ENCODE data around the gene KLHL14.

KLHL14 gene

DNA sequence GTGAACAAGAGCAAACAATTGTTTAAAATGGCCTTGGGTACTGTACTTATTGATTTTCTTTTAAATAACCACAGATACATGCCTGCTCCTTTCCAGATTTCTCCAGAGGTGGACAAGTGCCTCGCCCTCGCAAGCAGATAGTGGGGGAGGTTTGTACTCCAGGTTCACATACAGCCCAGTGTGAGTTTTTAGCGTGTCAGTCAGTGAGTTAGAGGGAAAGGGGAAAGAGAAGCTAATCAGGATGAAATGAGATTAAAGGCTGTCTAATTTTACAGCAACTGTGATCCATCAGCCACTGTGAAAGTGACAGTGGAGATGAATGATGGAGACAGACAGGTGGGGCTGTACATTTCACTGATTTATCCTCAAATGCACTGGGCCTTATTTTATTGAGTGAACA, 74.7 kb downstream of the KLHL14 start:
- Histone ChIP-seq H3K4me3 (ENCODE audit: insufficient read depth, low read length, poor library complexity, severe bottlenecking) (no peak overlapping the region), H3K79me2 (ENCODE audit: insufficient read depth, low read length) (no peaks in the 10 kb centered on the region), H3F3A (ENCODE audit: insufficient read depth) (no peaks in the 10 kb centered on the region), H3K36me3 (ENCODE audit: low read length) (no peaks in the 10 kb centered on the region), H3K9me3 (ENCODE audit: insufficient read depth, low read length) (no peaks in the 10 kb centered on the region), H3K4me2 (ENCODE audit: low read depth, low read length, poor library complexity, severe bottlenecking) (no peak overlapping the region), H3K9me2 (replicated peaks; ENCODE audit: insufficient read depth, low read length) (no peaks in the 10 kb centered on the region), H3K27ac (ENCODE audit: low read depth, low read length) (no peak overlapping the region), H3K9ac (ENCODE audit: low read length) (no peak overlapping the region), H2AFZ (ENCODE audit: low read depth, low read length, severe bottlenecking) (no peak overlapping the region), H4K20me1 (ENCODE audit: low read depth, low read length) (no peaks in the 10 kb centered on the region), H3K27me3 (ENCODE audit: low read length) (no peaks in the 10 kb centered on the region)
- TF ChIP-seq, protein P1, sequence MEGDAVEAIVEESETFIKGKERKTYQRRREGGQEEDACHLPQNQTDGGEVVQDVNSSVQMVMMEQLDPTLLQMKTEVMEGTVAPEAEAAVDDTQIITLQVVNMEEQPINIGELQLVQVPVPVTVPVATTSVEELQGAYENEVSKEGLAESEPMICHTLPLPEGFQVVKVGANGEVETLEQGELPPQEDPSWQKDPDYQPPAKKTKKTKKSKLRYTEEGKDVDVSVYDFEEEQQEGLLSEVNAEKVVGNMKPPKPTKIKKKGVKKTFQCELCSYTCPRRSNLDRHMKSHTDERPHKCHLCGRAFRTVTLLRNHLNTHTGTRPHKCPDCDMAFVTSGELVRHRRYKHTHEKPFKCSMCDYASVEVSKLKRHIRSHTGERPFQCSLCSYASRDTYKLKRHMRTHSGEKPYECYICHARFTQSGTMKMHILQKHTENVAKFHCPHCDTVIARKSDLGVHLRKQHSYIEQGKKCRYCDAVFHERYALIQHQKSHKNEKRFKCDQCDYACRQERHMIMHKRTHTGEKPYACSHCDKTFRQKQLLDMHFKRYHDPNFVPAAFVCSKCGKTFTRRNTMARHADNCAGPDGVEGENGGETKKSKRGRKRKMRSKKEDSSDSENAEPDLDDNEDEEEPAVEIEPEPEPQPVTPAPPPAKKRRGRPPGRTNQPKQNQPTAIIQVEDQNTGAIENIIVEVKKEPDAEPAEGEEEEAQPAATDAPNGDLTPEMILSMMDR (IDR thresholded peaks at IDR 0.05; ENCODE audit: insufficient read depth, low read length, poor library complexity, severe bottlenecking): no peak
- TF ChIP-seq EZH2phosphoT487 (conservative IDR thresholded peaks at IDR 0.05; ENCODE audit: low read length): no peak

DNA sequence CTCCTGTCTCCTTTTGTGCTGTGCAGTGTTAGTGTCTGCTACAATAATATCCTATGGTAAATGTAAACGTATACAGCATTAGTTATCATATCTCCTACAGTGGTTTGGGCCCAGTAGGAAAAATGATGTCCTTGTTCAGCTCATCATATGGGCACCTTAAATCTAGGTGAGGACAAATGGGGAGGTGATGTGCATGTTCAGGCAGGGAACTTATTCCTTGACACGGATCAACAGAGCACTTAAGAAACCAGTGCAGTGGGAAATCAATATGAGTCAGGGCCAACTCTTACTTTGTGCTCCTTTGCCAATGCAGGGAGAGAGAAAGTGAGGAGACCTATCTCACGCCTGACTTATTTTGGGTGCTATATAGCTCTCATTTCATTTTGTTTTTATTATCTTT, 76.4 kb downstream of the KLHL14 start:
- no peaks in the 10 kb centered on the region for H3F3A ChIP-seq (ENCODE audit: insufficient read depth)
- TF ChIP-seq, protein P1 (IDR thresholded peaks at IDR 0.05; ENCODE audit: insufficient read depth, low read length, poor library complexity, severe bottlenecking): no peak
- H3K9me2 ChIP-seq (replicated peaks; ENCODE audit: insufficient read depth, low read length): no peaks in the 10 kb centered on the region
- H3K9ac ChIP-seq (ENCODE audit: low read length): no peak overlapping the region
- no peak overlapping the region for H3K4me2 ChIP-seq (ENCODE audit: low read depth, low read length, poor library complexity, severe bottlenecking)
- no peaks in the 10 kb centered on the region for H3K79me2 ChIP-seq (ENCODE audit: insufficient read depth, low read length)
- H3K27me3 ChIP-seq (ENCODE audit: low read length): no peaks in the 10 kb centered on the region
- no peak overlapping the region for H3K27ac ChIP-seq (ENCODE audit: low read depth, low read length)
- no peak overlapping the region for H3K4me3 ChIP-seq (ENCODE audit: insufficient read depth, low read length, poor library complexity, severe bottlenecking)
- no peaks in the 10 kb centered on the region for H3K9me3 ChIP-seq (ENCODE audit: insufficient read depth, low read length)
- no peaks in the 10 kb centered on the region for H4K20me1 ChIP-seq (ENCODE audit: low read depth, low read length)
- no peak overlapping the region for H2AFZ ChIP-seq (ENCODE audit: low read depth, low read length, severe bottlenecking)
- H3K36me3 ChIP-seq (ENCODE audit: low read length): no peaks in the 10 kb centered on the region

DNA sequence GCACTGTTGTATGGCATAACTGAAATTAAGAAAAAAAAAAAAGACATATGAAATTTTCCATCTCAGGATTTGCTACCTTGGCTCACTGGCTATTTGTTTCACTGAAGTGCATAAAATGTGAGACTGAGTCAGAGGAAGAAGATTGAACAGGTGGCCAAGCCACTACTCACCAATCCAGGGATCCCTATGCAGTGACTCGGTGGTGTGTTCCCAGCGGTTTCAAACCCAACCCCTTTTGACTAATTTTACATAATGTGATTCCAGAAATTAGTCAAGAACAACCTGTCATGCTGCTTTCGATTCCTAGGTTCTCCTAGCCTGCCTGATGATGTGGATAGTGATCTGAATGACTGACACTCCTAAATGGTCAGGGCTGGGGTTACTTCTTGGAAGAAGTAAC, 77.3 kb downstream of the KLHL14 start:
- Histone ChIP-seq H4K20me1 (ENCODE audit: low read depth, low read length) (no peaks in the 10 kb centered on the region), H3K9me2 (replicated peaks; ENCODE audit: insufficient read depth, low read length) (no peaks in the 10 kb centered on the region), H3K27ac (ENCODE audit: low read depth, low read length) (no peak overlapping the region), H3K27me3 (ENCODE audit: low read length) (no peaks in the 10 kb centered on the region), H3K4me3 (ENCODE audit: insufficient read depth, low read length, poor library complexity, severe bottlenecking) (no peak overlapping the region), H3K4me2 (ENCODE audit: low read depth, low read length, poor library complexity, severe bottlenecking) (no peak overlapping the region), H2AFZ (ENCODE audit: low read depth, low read length, severe bottlenecking) (no peak overlapping the region), H3K36me3 (ENCODE audit: low read length) (no peaks in the 10 kb centered on the region), H3K79me2 (ENCODE audit: insufficient read depth, low read length) (no peaks in the 10 kb centered on the region), H3K9me3 (ENCODE audit: insufficient read depth, low read length) (no peaks in the 10 kb centered on the region), H3F3A (ENCODE audit: insufficient read depth) (no peaks in the 10 kb centered on the region), H3K9ac (ENCODE audit: low read length) (no peak overlapping the region)
- no peak for TF ChIP-seq EZH2phosphoT487 (conservative IDR thresholded peaks at IDR 0.05; ENCODE audit: low read length)
- TF ChIP-seq, protein P1 (IDR thresholded peaks at IDR 0.05; ENCODE audit: insufficient read depth, low read length, poor library complexity, severe bottlenecking): no peak

DNA sequence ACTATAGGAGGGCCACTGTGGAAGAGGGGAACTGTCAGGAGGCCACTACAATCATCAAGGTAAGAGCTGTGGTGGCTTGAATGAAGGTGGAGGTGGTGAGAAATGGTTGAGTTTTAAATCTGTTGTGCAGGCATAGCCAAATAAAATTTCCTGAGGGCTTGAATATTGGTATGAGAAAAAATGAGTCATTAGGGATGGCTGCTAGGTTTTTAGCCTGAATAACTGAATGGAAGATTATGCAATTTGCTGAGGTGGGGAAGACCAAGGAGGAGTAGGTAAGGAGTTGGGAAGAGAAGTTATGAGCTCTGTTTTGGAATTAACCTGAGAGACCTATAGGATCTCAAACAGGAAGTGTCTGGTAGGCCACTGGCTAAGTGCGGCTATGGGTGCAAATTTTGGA, 84.0 kb downstream of the KLHL14 start:
- Histone ChIP-seq H3K9me2 (replicated peaks; ENCODE audit: insufficient read depth, low read length) (no peaks in the 10 kb centered on the region), H3K4me3 (ENCODE audit: insufficient read depth, low read length, poor library complexity, severe bottlenecking) (no peak overlapping the region), H3F3A (ENCODE audit: insufficient read depth) (no peaks in the 10 kb centered on the region), H4K20me1 (ENCODE audit: low read depth, low read length) (no peaks in the 10 kb centered on the region), H2AFZ (ENCODE audit: low read depth, low read length, severe bottlenecking) (no peak overlapping the region), H3K36me3 (ENCODE audit: low read length) (no peaks in the 10 kb centered on the region), H3K9me3 (ENCODE audit: insufficient read depth, low read length) (no peaks in the 10 kb centered on the region), H3K79me2 (ENCODE audit: insufficient read depth, low read length) (no peaks in the 10 kb centered on the region), H3K27ac (ENCODE audit: low read depth, low read length) (no peak overlapping the region), H3K9ac (ENCODE audit: low read length) (no peak overlapping the region), H3K27me3 (ENCODE audit: low read length) (no peaks in the 10 kb centered on the region), H3K4me2 (ENCODE audit: low read depth, low read length, poor library complexity, severe bottlenecking) (no peak overlapping the region)
- no peak for TF ChIP-seq EZH2phosphoT487 (conservative IDR thresholded peaks at IDR 0.05; ENCODE audit: low read length)
- TF ChIP-seq, protein P1 (IDR thresholded peaks at IDR 0.05; ENCODE audit: insufficient read depth, low read length, poor library complexity, severe bottlenecking): no peak
